Measurements from ENCODE around the gene EEF1B2. TPM values are rescaled to one million over a fixed set of nuclear protein-coding genes. Genes with fewer than 3 reads are reported as not detected.
A peak's percentile ranks its signal among the peaks of the same experiment; 100 is the strongest.

Gene EEF1B2
- total and polyA plus RNA-seq, 2 of the 13 experiments (the other 11 are each of a cell fraction or from before 2014, with no cell fraction given), result 1,284 to 1,731 TPM

GRCh38 chr2:206160807-206161179 is 1.1 kb downstream of the EEF1B2 start (continued):
- TF ChIP-seq YY1 (IDR thresholded peaks at IDR 0.05; ENCODE audit: insufficient read depth, insufficient replicate concordance, low read depth, low read length) (peak; percentile 43), PHB2 (IDR thresholded peaks at IDR 0.05; ENCODE audit: partially characterized antibody) (no peak), CEBPG (CRISPR knock-in tag; IDR thresholded peaks at IDR 0.05) (0 out of 2 replicates have a peak, but pooled peaks have one; percentile 26), HOXA9 (CRISPR knock-in tag; IDR thresholded peaks at IDR 0.05; ENCODE audit: borderline replicate concordance) (no peak), BCL6 (CRISPR knock-in tag; IDR thresholded peaks at IDR 0.05) (peak; percentile 62), CENPX (CRISPR knock-in tag; IDR thresholded peaks at IDR 0.05) (no peak), MXD1 (CRISPR knock-in tag; IDR thresholded peaks at IDR 0.05) (no peak), ZNF205 (CRISPR knock-in tag; IDR thresholded peaks at IDR 0.05) (no peak), ZNF550 (CRISPR knock-in tag; IDR thresholded peaks at IDR 0.05; ENCODE audit: borderline replicate concordance) (no peak), GTF3A (CRISPR knock-in tag; conservative IDR thresholded peaks at IDR 0.05) (no peak), MBD4 (IDR thresholded peaks at IDR 0.05; ENCODE audit: borderline replicate concordance, low read length) (no peak; the same call in 1 of the 2 replicates), SMAD3 (CRISPR knock-in tag; IDR thresholded peaks at IDR 0.05) (peak; percentile 39; the same call in 1 of the 2 replicates), ZNF44 (CRISPR knock-in tag; IDR thresholded peaks at IDR 0.05) (peak; percentile 41; the same call in 1 of the 2 replicates), ZNF24 (IDR thresholded peaks at IDR 0.05) (0 out of 2 replicates have a peak, but pooled peaks have one; percentile 55), ZNF780A (CRISPR knock-in tag; IDR thresholded peaks at IDR 0.05) (no peak), ZGPAT (CRISPR knock-in tag; IDR thresholded peaks at IDR 0.05) (no peak), MED13 (CRISPR knock-in tag; IDR thresholded peaks at IDR 0.05) (no peak), FOXA3 (CRISPR knock-in tag; IDR thresholded peaks at IDR 0.05) (peak; percentile 41; the same call in 1 of the 2 replicates), SIX1 (CRISPR knock-in tag; IDR thresholded peaks at IDR 0.05; ENCODE audit: borderline replicate concordance) (no peak), ATRX (CRISPR knock-in tag; IDR thresholded peaks at IDR 0.05; ENCODE audit: borderline replicate concordance) (no peak), HOXA3 (CRISPR knock-in tag; IDR thresholded peaks at IDR 0.05) (peak; percentile 65; the same call in 1 of the 2 replicates), ZNF253 (CRISPR knock-in tag; IDR thresholded peaks at IDR 0.05; ENCODE audit: borderline replicate concordance) (no peak), ZNF839 (CRISPR knock-in tag; IDR thresholded peaks at IDR 0.05; ENCODE audit: borderline replicate concordance) (no peak), MAX (IDR thresholded peaks at IDR 0.05) (peak; percentile 72)
- TF ChIP-seq, protein P1, sequence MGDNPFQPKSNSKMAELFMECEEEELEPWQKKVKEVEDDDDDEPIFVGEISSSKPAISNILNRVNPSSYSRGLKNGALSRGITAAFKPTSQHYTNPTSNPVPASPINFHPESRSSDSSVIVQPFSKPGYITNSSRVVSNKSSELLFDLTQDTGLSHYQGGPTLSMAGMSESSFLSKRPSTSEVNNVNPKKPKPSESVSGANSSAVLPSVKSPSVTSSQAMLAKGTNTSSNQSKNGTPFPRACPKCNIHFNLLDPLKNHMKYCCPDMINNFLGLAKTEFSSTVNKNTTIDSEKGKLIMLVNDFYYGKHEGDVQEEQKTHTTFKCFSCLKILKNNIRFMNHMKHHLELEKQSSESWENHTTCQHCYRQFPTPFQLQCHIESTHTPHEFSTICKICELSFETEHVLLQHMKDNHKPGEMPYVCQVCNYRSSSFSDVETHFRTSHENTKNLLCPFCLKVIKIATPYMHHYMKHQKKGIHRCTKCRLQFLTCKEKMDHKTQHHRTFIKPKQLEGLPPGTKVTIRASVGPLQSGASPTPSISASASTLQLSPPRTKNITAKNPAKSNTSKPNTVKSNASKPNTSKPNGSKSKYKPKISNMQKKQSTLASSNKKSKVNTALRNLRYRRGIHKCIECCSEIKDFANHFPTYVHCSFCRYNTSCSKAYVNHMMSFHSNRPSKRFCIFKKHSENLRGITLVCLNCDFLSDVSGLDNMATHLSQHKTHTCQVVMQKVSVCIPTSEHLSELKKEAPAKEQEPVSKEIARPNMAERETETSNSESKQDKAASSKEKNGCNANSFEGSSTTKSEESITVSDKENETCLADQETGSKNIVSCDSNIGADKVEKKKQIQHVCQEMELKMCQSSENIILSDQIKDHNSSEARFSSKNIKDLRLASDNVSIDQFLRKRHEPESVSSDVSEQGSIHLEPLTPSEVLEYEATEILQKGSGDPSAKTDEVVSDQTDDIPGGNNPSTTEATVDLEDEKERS (CRISPR knock-in tag; IDR thresholded peaks at IDR 0.05), result peak; percentile 61; the same call in 1 of the 2 replicates
